Memory B cell (primary cell): ENCODE results near the gene CCR5AS.

ENCODE experiments used
- ATAC-seq: fragments of 150-1000 bp; cut with Tn5 transposase; 2 replicates; pipeline ENCODE4 v1.10.0; 2021; ENCODE audit warnings: low read depth, mild to moderate bottlenecking, moderate library complexity
- DNase-seq, 2 donors: peaks; one replicate each; pipeline ENCODE4 v3.0.0; 2022; ENCODE audit warnings: low spot score in 2 of 2
- H3K27ac Mint-ChIP-seq: one replicate; pipeline ENCODE4 v1.8.0; 2022; ENCODE audit warnings: mild to moderate bottlenecking, moderate library complexity, mixed read lengths
- H3K27me3 Mint-ChIP-seq: one replicate; pipeline ENCODE4 v1.8.0; 2022; ENCODE audit warnings: mixed read lengths
- H3K36me3 Mint-ChIP-seq: one replicate; pipeline ENCODE4 v1.8.0; 2022; ENCODE audit warnings: mild to moderate bottlenecking, mixed read lengths
- H3K4me1 Mint-ChIP-seq: one replicate; pipeline ENCODE4 v1.8.0; 2022; ENCODE audit warnings: mixed read lengths
- H3K4me3 Mint-ChIP-seq: one replicate; pipeline ENCODE4 v1.8.0; 2022; ENCODE audit warnings: mild to moderate bottlenecking, moderate library complexity, mixed read lengths
- H3K9me3 Mint-ChIP-seq: one replicate; pipeline ENCODE4 v1.8.0; 2022; ENCODE audit warnings: mixed read lengths

CCR5AS gene

DNA sequence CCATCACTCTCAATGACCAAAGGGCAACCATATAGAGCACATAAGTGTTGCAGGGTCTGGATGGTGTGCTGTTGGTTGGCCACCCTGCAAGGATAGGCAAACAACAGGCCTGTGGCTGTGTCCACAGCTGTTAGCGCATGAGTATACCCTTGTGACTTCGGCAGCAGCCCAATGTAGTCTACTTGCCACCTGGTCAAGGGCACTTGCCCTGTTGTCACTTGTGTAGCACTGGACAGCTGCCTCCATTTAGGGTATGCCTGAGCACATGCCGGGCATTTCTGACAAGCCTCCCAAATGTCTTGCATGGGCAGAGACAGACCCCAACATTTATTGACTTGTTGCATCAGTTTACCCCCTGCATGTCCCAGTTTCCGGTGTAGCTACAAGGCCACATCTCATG, 12.9 kb upstream of the CCR5AS start:
- no peak for DNase-seq
- ATAC-seq = no peak
- Mint-ChIP-seq H3K4me1 (peaks cover 2% of the 10 kb centered on the region), H3K27me3 (no peaks in the 10 kb centered on the region), H3K4me3 (no peak overlapping the region), H3K27ac (no peak overlapping the region), H3K36me3 (no peaks in the 10 kb centered on the region), H3K9me3 (no peaks in the 10 kb centered on the region)

DNA sequence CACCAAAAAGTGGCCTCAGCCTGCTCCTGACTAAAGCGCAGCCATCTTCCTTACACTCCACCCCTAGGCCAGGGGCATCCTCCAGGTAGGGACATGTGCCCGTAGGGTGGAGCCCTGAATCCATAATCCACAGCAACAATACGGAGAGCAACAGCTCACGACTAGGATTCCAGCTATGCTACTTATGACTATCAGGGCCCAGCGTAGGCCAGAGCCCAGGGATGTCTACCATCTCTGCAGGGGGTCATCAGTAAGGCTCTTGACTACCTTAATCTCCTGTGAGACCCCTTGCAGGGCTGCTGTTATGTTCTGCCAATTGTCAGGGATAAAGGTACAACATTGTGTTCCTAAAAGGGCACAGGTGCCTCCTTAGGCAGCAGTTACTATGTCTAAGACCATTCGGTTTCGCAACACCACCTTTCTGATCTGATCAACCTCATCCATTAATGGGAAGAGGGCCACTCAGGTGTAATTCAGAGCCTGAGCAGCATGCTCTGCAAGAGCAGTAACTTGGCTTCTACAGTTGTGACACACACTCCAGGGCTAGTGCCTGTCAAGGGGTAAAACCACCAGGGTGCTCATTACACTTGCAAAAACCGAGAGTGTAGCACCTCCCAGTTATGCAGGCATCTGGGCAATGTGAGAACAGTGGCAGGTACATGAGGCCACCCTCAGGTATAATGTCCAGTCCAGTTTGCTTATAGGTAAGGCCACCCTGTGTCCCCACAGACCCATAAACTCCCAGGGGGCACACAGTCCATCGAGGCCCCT, 11.2 kb upstream of the CCR5AS start:
- Mint-ChIP-seq H3K27ac (no peak overlapping the region), H3K4me1 (peaks cover 2% of the 10 kb centered on the region), H3K4me3 (no peak overlapping the region), H3K36me3 (no peaks in the 10 kb centered on the region), H3K9me3 (no peaks in the 10 kb centered on the region), H3K27me3 (no peaks in the 10 kb centered on the region)
- ATAC-seq (no peak), DNase-seq (no peak)

DNA sequence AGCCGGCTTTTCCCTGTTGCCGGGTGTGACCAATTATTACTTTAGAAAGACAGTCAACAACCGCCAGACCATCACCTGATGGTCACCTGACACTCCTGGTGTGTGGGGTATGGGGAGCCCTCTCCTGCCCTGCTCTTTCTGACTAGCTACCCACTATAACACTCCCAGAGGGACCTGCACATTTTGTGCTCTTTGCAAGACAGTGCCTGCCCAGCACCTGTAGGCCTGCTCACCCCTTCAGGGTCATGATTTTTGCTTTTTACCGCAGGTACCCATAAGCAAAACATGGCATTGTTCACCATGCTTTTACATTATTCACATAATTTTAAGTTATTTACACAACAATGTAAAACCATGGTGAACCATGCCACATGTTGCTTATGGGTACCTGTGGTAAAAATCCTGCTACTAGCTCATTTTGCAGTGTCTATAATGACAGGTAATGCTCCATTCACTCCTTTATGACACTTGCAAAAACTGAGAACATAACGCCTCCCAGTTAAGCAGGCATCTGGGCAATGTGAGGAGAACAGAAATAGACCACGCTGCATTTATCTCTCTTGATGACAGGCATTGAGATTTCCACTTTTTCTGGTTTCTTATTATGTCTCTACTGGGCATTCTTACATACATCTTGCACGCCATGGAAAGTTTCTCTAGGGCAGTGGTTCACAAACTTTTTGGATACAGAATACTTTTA, 10.1 kb upstream of the CCR5AS start:
- no peaks in the 10 kb centered on the region for H3K27me3 Mint-ChIP-seq
- no peak overlapping the region for H3K27ac Mint-ChIP-seq
- no peak for DNase-seq
- H3K9me3 Mint-ChIP-seq = no peaks in the 10 kb centered on the region
- no peak overlapping the region for H3K4me3 Mint-ChIP-seq
- H3K4me1 Mint-ChIP-seq = peaks cover 2% of the 10 kb centered on the region
- no peaks in the 10 kb centered on the region for H3K36me3 Mint-ChIP-seq
- no peak for ATAC-seq

DNA sequence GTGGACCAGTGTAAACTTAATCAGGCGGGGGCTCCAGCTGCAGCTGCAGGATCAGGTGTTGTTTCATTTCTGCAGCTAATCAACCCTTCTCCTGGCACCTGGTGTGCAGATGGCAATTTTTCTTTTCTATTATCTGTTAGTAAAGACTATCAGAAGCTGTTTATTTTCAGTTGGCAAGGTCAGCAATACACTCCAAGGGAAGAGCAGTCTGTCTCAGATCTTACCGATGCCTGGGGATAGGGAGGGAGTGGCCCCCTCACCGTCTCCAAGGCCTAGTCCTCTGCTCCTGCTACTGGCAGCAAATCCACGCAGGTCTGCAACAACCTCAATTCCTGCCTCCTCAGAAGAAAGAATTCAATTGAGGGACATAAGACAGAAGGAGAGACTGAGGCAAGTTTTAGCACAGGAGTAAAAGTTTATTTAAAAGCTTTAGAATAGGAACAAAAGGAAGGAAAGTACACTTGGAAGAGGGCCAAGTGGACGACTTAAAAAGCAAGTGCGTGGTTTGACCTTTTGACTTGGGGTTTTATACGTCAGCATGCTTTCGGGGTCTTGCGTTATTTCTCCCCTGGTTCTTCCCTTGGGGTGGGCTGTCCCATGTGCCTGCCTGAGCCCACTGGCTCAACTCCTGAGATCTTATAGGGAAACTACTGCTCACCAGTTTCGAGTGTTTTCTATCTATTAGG, 9.4 kb upstream of the CCR5AS start:
- Mint-ChIP-seq H3K4me1 (peaks cover 2% of the 10 kb centered on the region), H3K27me3 (no peaks in the 10 kb centered on the region), H3K9me3 (no peaks in the 10 kb centered on the region), H3K36me3 (no peaks in the 10 kb centered on the region), H3K27ac (no peak overlapping the region), H3K4me3 (no peak overlapping the region)
- no peak for DNase-seq
- ATAC-seq = no peak

DNA sequence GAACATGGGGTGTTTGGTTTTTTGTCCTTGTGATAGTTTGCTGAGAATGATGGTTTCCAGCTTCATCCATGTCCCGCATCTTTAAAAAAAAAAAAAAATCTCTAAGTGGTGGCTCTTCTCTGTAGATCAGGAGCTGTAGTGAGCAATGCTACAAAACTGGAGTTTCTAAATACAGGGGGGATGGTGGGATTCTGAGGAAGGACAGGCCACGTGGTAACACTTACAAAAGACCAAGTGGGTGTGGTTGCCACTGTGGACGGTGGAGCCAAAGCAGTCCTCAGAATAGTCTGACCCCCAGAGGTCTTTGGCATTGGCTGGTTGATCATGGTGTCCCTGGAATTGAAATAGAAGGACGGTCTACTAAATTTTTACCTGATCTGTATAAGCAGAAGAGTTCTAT, 7.9 kb upstream of the CCR5AS start:
- H3K4me1 Mint-ChIP-seq = peaks cover 2% of the 10 kb centered on the region
- H3K36me3 Mint-ChIP-seq = no peaks in the 10 kb centered on the region
- no peaks in the 10 kb centered on the region for H3K9me3 Mint-ChIP-seq
- no peak for DNase-seq
- no peak for ATAC-seq
- H3K4me3 Mint-ChIP-seq = no peak overlapping the region
- H3K27me3 Mint-ChIP-seq = peaks cover 2% of the 10 kb centered on the region
- H3K27ac Mint-ChIP-seq = no peak overlapping the region

DNA sequence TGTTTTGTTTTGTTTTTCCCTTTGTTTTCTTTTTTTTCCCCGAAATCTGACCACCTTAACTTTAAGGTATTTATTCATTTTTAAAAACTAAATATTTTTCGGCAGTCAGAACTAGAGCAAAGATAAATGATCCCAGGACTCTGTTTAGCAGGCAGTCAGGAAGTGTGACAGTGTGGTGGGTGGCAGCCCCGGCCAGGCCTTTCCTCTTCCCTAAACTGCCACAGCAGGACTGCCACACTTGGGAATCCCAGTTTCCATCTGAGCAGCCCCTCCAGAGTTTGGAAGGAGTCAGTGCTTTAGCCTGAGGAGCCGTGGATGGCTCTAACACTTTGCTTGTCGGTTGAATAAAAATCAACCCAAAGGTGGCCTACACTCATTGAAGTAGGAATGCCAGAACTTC, 7.1 kb upstream of the CCR5AS start:
- Mint-ChIP-seq H3K9me3 (no peaks in the 10 kb centered on the region), H3K4me1 (peaks cover 2% of the 10 kb centered on the region), H3K36me3 (no peaks in the 10 kb centered on the region), H3K27ac (no peak overlapping the region), H3K27me3 (peaks cover 2% of the 10 kb centered on the region), H3K4me3 (no peak overlapping the region)
- no peak for ATAC-seq
- no peak for DNase-seq

DNA sequence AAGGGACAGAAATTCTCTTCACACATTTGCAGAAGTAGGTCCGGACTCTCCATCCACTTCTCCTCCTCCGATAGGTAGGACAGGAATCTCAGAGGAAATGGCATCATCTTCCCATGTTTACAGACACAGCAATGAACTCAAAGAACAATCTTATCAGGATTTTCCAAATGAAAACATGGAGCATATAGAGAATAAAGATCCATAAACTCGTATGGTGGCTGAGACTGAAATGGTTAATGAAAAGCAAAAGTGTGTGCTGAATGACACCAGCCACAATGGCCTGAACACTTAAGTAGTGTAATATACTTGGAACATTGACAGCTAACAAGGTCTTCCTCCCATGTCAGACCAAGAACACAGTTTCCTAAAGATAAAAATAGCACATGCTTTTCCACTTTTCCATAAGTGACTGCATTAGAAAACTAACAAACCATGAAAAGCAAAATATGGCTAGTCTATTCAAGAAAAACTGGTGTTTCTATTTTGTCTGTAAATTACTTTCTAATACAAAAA, 6.0 kb upstream of the CCR5AS start:
- H3K4me1 Mint-ChIP-seq = peaks cover 6% of the 10 kb centered on the region
- peaks cover 2% of the 10 kb centered on the region for H3K27me3 Mint-ChIP-seq
- ATAC-seq (no peak), DNase-seq (no peak)
- H3K4me3 Mint-ChIP-seq = no peak overlapping the region
- H3K9me3 Mint-ChIP-seq = no peaks in the 10 kb centered on the region
- peak overlapping the region; percentile 2 for H3K27ac Mint-ChIP-seq
- H3K36me3 Mint-ChIP-seq = peaks cover 3% of the 10 kb centered on the region

DNA sequence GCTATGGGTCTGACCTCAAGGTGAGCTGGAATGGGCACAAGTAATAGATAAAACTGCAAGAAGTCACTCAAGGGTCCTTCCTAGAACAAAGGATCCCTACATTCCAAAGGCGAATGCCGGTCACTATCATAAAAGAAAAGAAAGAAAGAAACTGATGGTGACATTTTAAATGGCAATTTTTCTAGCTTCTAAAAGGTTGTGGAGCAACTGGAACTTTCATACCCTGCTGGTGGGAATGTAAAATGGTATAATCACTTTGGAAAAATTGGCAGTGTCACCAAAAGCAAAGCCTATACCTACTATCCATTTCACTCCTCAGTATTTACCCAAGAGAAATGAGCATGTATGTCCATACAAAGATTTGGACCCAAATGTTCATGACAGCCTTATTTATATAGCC, 4.4 kb upstream of the CCR5AS start:
- no peak overlapping the region for H3K27ac Mint-ChIP-seq
- no peak overlapping the region for H3K4me3 Mint-ChIP-seq
- H3K36me3 Mint-ChIP-seq = peaks cover 3% of the 10 kb centered on the region
- H3K9me3 Mint-ChIP-seq = no peaks in the 10 kb centered on the region
- H3K27me3 Mint-ChIP-seq = peaks cover 2% of the 10 kb centered on the region
- ATAC-seq (no peak), DNase-seq (no peak)
- H3K4me1 Mint-ChIP-seq = peaks cover 14% of the 10 kb centered on the region

DNA sequence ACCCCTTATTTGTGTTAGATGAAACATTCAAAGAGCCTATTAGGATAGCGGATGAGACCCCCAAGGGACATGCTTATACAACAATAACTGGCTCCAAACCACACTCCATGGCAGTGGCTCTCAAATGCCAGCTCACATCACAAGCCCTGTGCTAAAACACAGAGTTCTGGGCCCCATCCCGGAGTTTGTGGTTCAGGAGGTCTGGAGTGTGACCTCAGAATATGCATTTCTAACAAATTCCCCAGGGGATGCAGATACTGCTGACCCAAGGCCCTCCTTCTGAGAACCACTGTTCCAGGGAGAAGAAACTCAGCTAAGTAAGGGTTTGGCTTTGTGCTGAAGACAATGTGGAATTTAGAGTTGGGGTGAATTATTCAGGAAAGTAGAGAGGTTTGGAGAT, 3.8 kb upstream of the CCR5AS start:
- H3K4me1 Mint-ChIP-seq = peaks cover 16% of the 10 kb centered on the region
- H3K27ac Mint-ChIP-seq = no peak overlapping the region
- DNase-seq (no peak), ATAC-seq (no peak)
- no peak overlapping the region for H3K4me3 Mint-ChIP-seq
- peaks cover 2% of the 10 kb centered on the region for H3K27me3 Mint-ChIP-seq
- H3K36me3 Mint-ChIP-seq = peaks cover 3% of the 10 kb centered on the region
- no peaks in the 10 kb centered on the region for H3K9me3 Mint-ChIP-seq

DNA sequence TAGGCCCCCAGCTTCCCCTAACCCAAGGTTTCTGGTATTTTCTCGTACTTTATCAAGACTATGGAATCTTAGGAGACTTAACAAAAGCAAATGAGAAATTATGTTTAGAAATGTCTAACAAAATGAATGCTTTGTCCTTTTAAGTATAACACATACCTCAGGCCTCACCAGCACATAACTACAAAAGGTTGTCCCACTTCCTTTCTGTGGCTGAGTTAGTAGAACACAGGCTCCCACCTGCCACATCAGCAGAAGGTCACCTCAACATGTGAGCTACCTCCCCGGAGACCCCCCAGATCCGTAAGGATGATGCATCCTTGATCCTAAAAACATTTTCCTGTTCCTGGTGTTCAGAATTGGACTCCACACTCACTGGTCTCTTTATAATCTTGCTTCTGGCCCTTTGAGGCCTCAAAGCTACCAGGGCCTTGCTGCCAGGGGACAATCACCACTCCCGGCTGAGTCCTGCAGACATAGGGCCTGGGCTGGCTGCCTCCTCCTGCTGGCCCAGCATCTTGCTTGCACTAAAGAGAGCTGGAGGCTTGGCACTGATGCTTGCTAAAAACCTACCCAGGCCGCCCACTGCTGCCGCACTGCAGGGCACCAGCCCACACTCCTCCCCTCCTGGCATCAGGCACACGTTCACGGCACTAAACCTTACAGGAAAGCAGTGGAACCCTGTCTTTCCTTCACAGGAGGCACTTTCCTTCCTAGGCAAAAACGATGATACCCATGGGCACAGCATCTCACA, 3.0 kb upstream of the CCR5AS start:
- H3K27ac Mint-ChIP-seq = no peak overlapping the region
- H3K4me1 Mint-ChIP-seq = peaks cover 16% of the 10 kb centered on the region
- peaks cover 3% of the 10 kb centered on the region for H3K36me3 Mint-ChIP-seq
- DNase-seq = no peak
- no peak overlapping the region for H3K4me3 Mint-ChIP-seq
- peaks cover 2% of the 10 kb centered on the region for H3K27me3 Mint-ChIP-seq
- H3K9me3 Mint-ChIP-seq = no peaks in the 10 kb centered on the region
- no peak for ATAC-seq

DNA sequence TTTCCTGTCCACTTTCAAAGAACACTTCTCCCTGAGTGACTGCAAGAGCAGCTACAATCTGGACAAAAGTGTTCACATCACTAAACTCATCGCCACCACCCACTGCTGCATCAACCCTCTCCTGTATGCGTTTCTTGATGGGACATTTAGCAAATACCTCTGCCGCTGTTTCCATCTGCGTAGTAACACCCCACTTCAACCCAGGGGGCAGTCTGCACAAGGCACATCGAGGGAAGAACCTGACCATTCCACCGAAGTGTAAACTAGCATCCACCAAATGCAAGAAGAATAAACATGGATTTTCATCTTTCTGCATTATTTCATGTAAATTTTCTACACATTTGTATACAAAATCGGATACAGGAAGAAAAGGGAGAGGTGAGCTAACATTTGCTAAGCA, 2.0 kb upstream of the CCR5AS start:
- Mint-ChIP-seq H3K27ac (no peak overlapping the region), H3K36me3 (peaks cover 3% of the 10 kb centered on the region), H3K27me3 (peaks cover 2% of the 10 kb centered on the region), H3K4me3 (no peak overlapping the region), H3K9me3 (no peaks in the 10 kb centered on the region), H3K4me1 (peaks cover 16% of the 10 kb centered on the region)
- DNase-seq (no peak), ATAC-seq (no peak)

DNA sequence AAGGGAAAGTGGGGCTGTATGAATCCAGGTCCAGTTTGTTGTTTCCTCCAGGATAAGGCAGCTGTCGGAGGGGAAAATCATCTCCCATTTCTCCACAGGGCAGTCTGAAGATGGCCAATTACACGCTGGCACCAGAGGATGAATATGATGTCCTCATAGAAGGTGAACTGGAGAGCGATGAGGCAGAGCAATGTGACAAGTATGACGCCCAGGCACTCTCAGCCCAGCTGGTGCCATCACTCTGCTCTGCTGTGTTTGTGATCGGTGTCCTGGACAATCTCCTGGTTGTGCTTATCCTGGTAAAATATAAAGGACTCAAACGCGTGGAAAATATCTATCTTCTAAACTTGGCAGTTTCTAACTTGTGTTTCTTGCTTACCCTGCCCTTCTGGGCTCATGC, 1.1 kb upstream of the CCR5AS start:
- peaks cover 16% of the 10 kb centered on the region for H3K4me1 Mint-ChIP-seq
- no peak for DNase-seq
- ATAC-seq = no peak
- peak overlapping the region; percentile 57 for H3K4me3 Mint-ChIP-seq
- H3K36me3 Mint-ChIP-seq = peaks cover 3% of the 10 kb centered on the region
- peak overlapping the region; percentile 58 for H3K27ac Mint-ChIP-seq
- H3K27me3 Mint-ChIP-seq = peaks cover 2% of the 10 kb centered on the region
- no peaks in the 10 kb centered on the region for H3K9me3 Mint-ChIP-seq

DNA sequence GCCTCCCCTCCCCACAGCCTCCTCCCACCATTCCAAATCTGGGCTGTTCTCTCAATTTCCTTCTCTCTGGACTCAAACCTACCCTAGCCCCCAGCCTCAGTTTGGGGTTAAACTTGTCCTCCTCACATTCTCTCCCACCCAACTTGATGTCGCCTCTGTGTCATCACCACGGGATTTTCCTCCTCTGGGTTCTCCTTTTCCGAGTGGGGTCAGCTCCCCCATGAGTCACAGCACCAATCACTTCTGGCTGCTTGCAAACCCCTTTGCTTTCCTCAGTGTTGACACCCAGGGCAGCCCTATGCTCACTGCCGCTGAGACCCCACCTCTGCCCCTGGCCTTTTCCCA, 451 bp downstream of the CCR5AS start:
- ATAC-seq (no peak), DNase-seq (no peak)
- peak overlapping the region; percentile 93 for H3K27ac Mint-ChIP-seq
- peaks cover 16% of the 10 kb centered on the region for H3K4me1 Mint-ChIP-seq
- H3K9me3 Mint-ChIP-seq = no peaks in the 10 kb centered on the region
- peak overlapping the region; percentile 83 for H3K4me3 Mint-ChIP-seq
- H3K36me3 Mint-ChIP-seq = peaks cover 3% of the 10 kb centered on the region
- H3K27me3 Mint-ChIP-seq = peaks cover 2% of the 10 kb centered on the region
